GM12892 (cell line): ENCODE measurements around the gene ZBTB39.

ENCODE experiments used
- POLR2A ChIP-seq: IDR thresholded peaks from 2 replicates; pipeline ENCODE4 v1.6.1; 2011; ENCODE audit warnings: low read depth, low read length, control low read depth
- POLR2AphosphoS5 ChIP-seq: IDR thresholded peaks from 2 replicates; pipeline ENCODE4 v1.6.1; 2011; ENCODE audit warnings: low read depth, low read length, control low read depth
- TAF1 ChIP-seq: IDR thresholded peaks from 2 replicates; pipeline ENCODE4 v1.6.1; 2011; ENCODE audit warnings: low read depth, mild to moderate bottlenecking, control low read depth, low read length, borderline replicate concordance

- TF ChIP-seq POLR2AphosphoS5 (no peak), POLR2A (no peak), TAF1 (no peak)
Observed at GRCh38 chr12:57051011-57051410, 44.7 kb upstream of the ZBTB39 start.
